Measurements from ENCODE around the gene NFKBIL1. TPM values are rescaled to one million over a fixed set of nuclear protein-coding genes. Genes with fewer than 3 reads are reported as not detected.
"Not testable (repeated sequence)": the region's sequence is repeated elsewhere in the genome, so short reads cannot be mapped to it uniquely, and the experiment has no call there.

NFKBIL1 gene, protein sequence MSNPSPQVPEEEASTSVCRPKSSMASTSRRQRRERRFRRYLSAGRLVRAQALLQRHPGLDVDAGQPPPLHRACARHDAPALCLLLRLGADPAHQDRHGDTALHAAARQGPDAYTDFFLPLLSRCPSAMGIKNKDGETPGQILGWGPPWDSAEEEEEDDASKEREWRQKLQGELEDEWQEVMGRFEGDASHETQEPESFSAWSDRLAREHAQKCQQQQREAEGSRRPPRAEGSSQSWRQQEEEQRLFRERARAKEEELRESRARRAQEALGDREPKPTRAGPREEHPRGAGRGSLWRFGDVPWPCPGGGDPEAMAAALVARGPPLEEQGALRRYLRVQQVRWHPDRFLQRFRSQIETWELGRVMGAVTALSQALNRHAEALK
- total RNA-seq (10 to 100 TPM; 14.1 to 15.2 TPM), polyA plus RNA-seq (10 to 100 TPM in 1 of 3 donors, 1 to 10 TPM in 2; 8.4 to 10.0 (median 8.5) TPM), total RNA-seq (7.0 to 16.6 (median 8.9) reads per million in 6 experiments)

DNA sequence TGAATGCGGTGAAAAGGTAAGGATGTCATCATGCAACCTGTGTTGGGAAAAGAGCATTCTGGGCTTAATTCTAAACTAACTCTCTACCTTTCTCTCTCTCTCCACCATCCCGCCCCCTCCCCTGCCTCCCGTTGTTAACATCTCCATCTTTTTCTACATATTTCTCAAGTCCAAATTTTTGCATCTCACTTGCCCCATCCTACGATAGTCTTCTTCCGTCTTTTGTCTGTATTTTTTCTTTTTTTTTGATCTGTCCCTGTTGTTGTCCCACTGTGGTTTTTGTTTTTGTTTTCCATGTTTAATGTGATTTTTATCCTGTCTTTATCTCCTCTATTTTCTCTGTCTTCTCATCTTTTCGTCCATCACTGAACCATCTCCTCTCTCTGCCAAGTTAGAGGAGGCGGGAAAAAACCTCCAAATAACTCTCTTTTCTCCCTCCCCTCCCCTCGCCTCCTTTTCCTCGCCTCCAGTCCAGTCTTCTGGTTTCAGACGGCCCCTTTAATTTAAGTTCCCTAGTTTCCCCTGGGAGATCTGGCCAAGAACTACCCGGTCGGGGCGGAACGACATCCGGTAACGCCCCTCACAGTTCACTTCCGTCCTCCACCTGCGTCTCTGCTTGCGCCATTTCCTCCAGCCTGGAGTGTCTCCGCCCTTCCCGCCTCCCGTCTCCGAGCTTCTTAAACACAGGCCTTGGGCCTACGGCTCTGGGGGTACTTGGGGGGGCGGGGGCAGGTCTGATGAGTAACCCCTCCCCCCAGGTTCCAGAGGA, at the start of gene NFKBIL1:
Gene NFKBIL1 (plus strand): TSS at position 651 of the 769 bp plus-strand sequence. CDS start 87 bp downstream, at position 738.
- POLR2A ChIA-PET, result interaction anchor here (0.6 to 8.8 kb wide), 10 partner anchors 11 to 118 kb away, joined by 3 to 155 read pairs (median 6); partner anchors contain the start of genes BAG6, GPANK1, LST1 and LTB
- no peaks in the 10 kb centered on the region for H3K27me3 Mint-ChIP-seq
- H3K9me3 Mint-ChIP-seq, result no peaks in the 10 kb centered on the region
- ATAC-seq (peak; percentile 88 to 89), DNase-seq (peak; percentile 73 to 94 (median 86))
- peak within 1 kb of the TSS; percentile 87 to 99 (median 96) for H3K27ac Mint-ChIP-seq
- peak within 1 kb of the TSS; percentile 82 to 98 (median 92) for H3K4me3 Mint-ChIP-seq
- H3K4me1 Mint-ChIP-seq, result peaks cover 17 to 51% (median 38%) of the 10 kb centered on the region in 4 donors
- no peaks in the 10 kb centered on the region for H3K36me3 Mint-ChIP-seq

DNA sequence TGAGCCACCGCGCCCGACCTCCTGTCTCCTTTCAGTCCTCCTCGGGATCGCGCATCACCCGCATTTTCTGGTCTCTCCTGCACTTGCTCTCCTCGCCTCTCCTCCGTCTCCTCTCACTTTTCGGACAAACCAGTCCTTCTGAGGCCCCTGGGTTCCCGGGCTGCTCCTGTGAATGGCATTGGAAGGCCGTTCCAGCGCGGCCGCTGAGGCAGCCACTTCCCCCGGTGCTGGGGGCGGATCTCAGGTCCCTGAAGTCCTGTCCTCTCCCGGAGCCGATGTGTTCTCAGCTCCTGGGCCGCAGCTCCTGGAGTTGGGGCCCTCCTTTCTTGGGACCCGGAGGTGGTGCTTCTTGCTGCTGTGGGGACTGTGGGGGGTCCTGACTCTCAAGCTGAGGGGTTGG, 48.7 kb upstream of the NFKBIL1 start:
- H3K36me3 Mint-ChIP-seq, result no peaks in the 10 kb centered on the region

DNA sequence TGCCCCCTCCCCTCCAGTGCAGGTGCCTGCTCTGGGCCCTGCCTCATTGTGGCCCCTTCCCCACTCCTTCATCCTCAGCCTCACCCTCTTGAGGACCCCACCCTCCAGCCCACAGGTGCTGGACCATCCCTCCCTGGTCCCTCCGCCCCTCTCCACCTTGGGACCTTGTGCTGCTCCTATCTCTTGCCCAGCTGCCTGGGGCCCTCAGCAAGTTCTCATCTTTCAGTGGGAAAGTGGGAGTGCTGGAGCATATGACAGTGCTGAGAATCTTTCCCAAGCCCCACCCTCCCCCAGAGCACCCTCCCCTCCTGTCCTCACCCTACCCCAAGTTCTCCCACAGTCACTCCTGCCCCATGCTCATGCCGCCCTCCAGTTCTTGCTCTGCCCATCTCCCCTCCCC, 47.8 kb upstream of the NFKBIL1 start:
- H3K9me3 Mint-ChIP-seq, H3K36me3 Mint-ChIP-seq, DNase-seq, H3K27me3 Mint-ChIP-seq, POLR2A ChIA-PET, ATAC-seq: not testable (repeated sequence)
- peaks cover 41 to 74% (median 72%) of the 10 kb centered on the region in 4 donors for H3K4me1 Mint-ChIP-seq
- peak overlapping the region in 9 of 10 donors; percentile 76 to 99 (median 92) for H3K4me3 Mint-ChIP-seq
- peak overlapping the region in 3 of 10 donors; percentile 27 to 82 (median 78) for H3K27ac Mint-ChIP-seq

More for the DNA sequence above, 48.7 kb upstream of the NFKBIL1 start:
- ATAC-seq, result no peak
- H3K4me3 Mint-ChIP-seq, result peak overlapping the region; percentile 76 to 99 (median 92)
- POLR2A ChIA-PET, result interaction anchor here (0.6 to 7.2 kb wide), 5 partner anchors 19 to 239 kb away, joined by 4 to 80 read pairs (median 6); partner anchors contain the start of genes C6orf47 and DDX39B
- H3K27me3 Mint-ChIP-seq, result no peaks in the 10 kb centered on the region
- no peaks in the 10 kb centered on the region for H3K9me3 Mint-ChIP-seq
- DNase-seq, result no peak
- H3K4me1 Mint-ChIP-seq, result peaks cover 41 to 76% (median 72%) of the 10 kb centered on the region in 4 donors
- H3K27ac Mint-ChIP-seq, result peak overlapping the region in 9 of 10 donors; percentile 24 to 87 (median 74)

DNA sequence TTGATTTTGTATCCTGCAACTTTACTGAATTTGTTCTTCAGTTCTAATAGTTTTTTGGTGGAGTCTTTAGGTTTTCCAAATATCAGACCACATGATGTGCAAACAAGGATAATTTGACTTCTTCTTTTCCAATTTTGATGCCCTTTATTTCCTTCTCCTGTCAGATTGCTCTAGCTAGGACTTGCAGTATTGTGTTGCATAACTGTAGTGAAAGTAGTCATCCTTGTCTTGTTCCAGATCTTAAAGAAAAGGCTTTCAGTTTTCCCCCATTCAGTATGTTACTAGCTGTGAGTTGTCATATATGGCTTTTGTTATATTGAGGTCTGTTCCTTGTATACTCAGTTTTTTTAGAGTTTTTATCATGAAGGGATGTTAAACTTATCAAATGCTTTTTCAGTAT, 44.8 kb upstream of the NFKBIL1 start:
- Mint-ChIP-seq H3K36me3 (peaks cover 0 to 21% (median 7%) of the 10 kb centered on the region in 3 donors), H3K27ac (peak overlapping the region in 2 of 10 donors; percentile 40 to 63), H3K27me3 (no peaks in the 10 kb centered on the region), H3K9me3 (no peaks in the 10 kb centered on the region), H3K4me1 (peaks cover 32 to 56% (median 52%) of the 10 kb centered on the region in 4 donors), H3K4me3 (no peak overlapping the region)
- POLR2A ChIA-PET, result no interaction called here
- ATAC-seq (no peak), DNase-seq (no peak)

DNA sequence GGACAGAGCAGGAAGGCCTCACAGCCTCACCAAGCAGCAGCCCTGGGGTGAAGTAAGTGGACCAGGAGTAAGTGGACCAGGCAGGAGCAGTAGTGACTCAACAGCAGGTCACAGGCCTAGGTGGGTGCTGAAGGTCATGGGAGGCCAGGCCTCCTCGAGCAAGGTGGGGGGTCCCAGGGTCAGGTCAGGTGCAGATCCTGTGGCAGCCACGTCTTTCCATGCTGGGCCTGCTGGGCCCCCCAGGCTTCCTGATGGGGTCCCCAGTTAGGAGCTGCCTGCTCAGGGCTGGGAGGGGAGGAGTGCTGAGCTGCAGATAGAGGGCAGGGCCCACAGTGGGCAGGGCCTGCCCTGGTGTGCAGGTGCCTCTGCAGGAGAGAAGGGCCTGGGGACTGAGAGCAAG, 38.4 kb upstream of the NFKBIL1 start:
- Mint-ChIP-seq H3K36me3 (peaks cover 0 to 49% (median 9%) of the 10 kb centered on the region in 3 donors), H3K27ac (peak overlapping the region in 3 of 10 donors; percentile 29 to 88 (median 62))
- DNase-seq, H3K27me3 Mint-ChIP-seq, H3K4me1 Mint-ChIP-seq, POLR2A ChIA-PET, ATAC-seq, H3K9me3 Mint-ChIP-seq, H3K4me3 Mint-ChIP-seq: not testable (repeated sequence)

DNA sequence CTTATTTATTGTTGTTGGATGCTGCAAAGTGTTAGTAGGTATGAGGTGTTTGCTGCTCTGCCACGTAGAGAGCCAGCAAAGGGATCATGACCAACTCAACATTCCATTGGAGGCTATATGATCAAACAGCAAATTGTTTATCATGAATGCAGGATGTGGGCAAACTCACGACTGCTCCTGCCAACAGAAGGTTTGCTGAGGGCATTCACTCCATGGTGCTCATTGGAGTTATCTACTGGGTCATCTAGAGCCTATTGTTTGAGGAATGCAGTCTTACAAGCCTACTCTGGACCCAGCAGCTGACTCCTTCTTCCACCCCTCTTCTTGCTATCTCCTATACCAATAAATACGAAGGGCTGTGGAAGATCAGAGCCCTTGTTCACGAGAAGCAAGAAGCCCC, 37.4 kb upstream of the NFKBIL1 start:
- peaks cover 0 to under 1% (median 0%) of the 10 kb centered on the region in 5 donors for H3K27me3 Mint-ChIP-seq

DNA sequence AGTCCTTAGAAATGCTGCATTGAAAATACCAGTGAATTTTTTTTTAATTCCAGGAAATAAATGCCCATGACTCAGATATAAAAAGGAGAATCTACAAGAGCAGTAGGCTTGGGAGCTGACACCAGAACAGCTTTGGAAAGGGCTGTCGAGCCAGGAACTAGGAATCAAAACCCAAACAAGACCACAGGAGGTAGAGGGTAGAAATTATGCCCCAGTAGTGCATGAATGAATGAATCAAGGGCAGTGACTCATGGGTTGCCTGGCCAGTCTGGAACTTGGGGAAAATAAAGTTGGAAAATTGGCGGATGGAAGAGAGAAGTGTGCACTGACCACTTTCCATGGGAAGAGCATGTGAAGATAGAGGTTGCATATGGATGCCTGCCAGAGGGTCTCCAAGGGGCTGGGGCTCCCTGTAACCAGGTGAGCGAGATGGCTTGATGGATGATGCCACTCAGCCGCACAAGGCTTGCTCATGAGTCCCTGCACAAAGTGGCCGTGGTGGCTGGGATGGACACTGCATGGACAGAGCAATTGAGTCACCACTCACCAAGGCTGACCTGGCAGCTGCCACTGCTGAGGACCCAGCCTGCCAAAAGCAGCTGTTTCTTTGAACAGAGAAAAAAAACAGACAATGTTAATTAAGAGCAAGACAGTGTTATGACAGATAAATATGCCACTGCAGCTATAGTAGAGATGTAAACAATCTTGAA, 33.8 kb upstream of the NFKBIL1 start:
- Mint-ChIP-seq H3K27ac (peak overlapping the region in 1 of 10 donors; percentile 40), H3K4me3 (no peak overlapping the region), H3K4me1 (no peaks in the 10 kb centered on the region), H3K9me3 (no peaks in the 10 kb centered on the region), H3K27me3 (peaks cover 0 to 10% (median 2%) of the 10 kb centered on the region in 5 donors), H3K36me3 (peaks cover 0 to 20% (median 3%) of the 10 kb centered on the region in 3 donors)
- POLR2A ChIA-PET, result interaction anchor here (0.7 kb wide), 1 partner anchor 34 kb away, joined by 3 read pairs; the partner anchor contains the start of gene NFKBIL1
- no peak for ATAC-seq
- no peak for DNase-seq

More for the DNA sequence above, 37.4 kb upstream of the NFKBIL1 start:
- no peak for DNase-seq
- Mint-ChIP-seq H3K9me3 (no peaks in the 10 kb centered on the region), H3K4me1 (peaks cover 1 to 7% (median 6%) of the 10 kb centered on the region in 4 donors), H3K36me3 (peaks cover 0 to 49% (median 9%) of the 10 kb centered on the region in 3 donors), H3K27ac (peak overlapping the region in 1 of 10 donors; percentile 48), H3K4me3 (no peak overlapping the region)
- POLR2A ChIA-PET, result no interaction called here
- no peak for ATAC-seq

DNA sequence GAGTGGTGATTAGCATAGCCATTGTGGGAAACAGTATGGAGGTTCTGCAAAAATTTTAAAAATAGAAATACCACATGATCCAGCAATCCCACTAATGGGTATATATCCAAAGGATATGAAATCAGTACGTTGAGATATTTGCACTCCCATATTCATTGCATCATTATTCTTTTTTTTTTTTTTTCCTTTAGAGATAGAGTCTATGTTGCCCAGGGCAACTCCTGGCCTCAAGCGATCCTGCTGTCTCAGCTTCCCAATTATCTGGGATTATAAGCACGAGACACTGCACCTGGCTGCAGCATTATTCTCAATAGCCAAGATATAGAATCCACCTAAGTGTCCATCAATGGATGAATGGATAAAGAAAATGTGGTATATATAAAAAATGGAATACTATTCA, 25.6 kb upstream of the NFKBIL1 start:
- no peaks in the 10 kb centered on the region for H3K36me3 Mint-ChIP-seq
- POLR2A ChIA-PET, result interaction anchor here (0.6 kb wide), 1 partner anchor 62 kb away, joined by 4 read pairs; no protein-coding TSS in a partner anchor
- DNase-seq, result no peak
- ATAC-seq, result no peak
- no peak overlapping the region for H3K27ac Mint-ChIP-seq
- H3K27me3 Mint-ChIP-seq, result no peaks in the 10 kb centered on the region
- no peak overlapping the region for H3K4me3 Mint-ChIP-seq
- H3K9me3 Mint-ChIP-seq, result no peaks in the 10 kb centered on the region
- H3K4me1 Mint-ChIP-seq, result no peaks in the 10 kb centered on the region

DNA sequence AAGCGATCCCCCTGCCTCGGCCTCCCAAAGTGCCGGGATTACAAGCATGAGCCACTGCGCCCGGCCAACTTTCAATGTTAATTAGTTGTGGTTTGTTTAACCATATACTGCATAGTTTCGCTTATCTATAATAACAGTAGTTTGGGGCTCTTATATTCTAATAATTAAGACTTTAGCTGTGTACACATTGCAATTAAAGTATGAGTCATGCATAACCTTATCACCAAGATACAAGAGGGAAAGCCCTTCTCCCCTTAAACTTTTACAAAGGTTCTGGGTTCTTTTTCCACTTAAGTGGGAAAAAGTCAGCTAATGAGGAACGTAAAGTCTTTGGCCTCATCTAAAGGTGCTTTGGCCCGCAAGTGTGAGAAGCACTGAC, 21.9 kb upstream of the NFKBIL1 start:
- peaks cover 0 to 12% (median 1%) of the 10 kb centered on the region in 4 donors for H3K4me1 Mint-ChIP-seq
- POLR2A ChIA-PET, result interaction anchor here (0.7 kb wide), 1 partner anchor 12 kb away, joined by 5 read pairs; no protein-coding TSS in a partner anchor
- no peak for ATAC-seq

DNA sequence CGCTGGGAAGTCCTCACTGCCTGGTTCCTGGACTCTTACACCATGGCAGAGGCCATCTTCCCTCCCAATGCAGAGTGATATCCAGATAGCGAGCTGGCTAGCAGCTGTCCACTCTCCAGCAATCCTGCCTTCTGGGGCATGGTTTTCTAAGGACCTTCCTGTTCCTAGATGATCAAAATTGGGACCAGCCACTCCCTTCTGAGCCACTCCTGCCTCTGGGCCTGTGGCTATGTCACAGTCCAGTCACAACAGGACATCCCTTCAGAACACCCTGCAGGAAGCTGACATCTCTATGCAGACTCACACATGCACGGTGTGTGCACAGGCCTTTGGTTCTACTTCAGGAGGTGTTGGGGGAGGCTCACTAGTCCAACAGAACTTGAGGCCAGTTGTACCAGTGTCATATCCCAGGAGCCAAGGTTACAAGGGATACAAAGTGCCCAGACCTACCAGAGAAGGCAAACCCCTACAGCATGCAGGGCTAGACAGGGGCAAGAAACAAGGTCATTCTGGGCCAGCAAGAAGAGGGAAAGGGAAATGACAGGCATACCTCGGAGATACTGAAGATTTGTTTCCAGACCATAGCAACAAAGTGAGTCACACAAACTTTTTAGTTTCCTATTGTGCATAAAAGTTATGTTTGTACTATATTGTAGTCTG, 21.3 kb upstream of the NFKBIL1 start:
- POLR2A ChIA-PET, result no interaction called here
- no peak overlapping the region for H3K27ac Mint-ChIP-seq
- H3K4me1 Mint-ChIP-seq, result peaks cover 0 to 15% (median 1%) of the 10 kb centered on the region in 4 donors
- no peaks in the 10 kb centered on the region for H3K9me3 Mint-ChIP-seq
- H3K4me3 Mint-ChIP-seq, result no peak overlapping the region
- ATAC-seq, result no peak
- no peak for DNase-seq
- H3K36me3 Mint-ChIP-seq, result peaks cover 2 to 24% (median 4%) of the 10 kb centered on the region in 3 donors
- no peaks in the 10 kb centered on the region for H3K27me3 Mint-ChIP-seq

More for the DNA sequence above, 21.9 kb upstream of the NFKBIL1 start:
- H3K4me3 Mint-ChIP-seq, result no peak overlapping the region
- H3K9me3 Mint-ChIP-seq, result no peaks in the 10 kb centered on the region
- no peaks in the 10 kb centered on the region for H3K27me3 Mint-ChIP-seq
- DNase-seq, result no peak
- H3K27ac Mint-ChIP-seq, result no peak overlapping the region
- H3K36me3 Mint-ChIP-seq, result peaks cover 0 to 19% (median under 1%) of the 10 kb centered on the region in 3 donors

DNA sequence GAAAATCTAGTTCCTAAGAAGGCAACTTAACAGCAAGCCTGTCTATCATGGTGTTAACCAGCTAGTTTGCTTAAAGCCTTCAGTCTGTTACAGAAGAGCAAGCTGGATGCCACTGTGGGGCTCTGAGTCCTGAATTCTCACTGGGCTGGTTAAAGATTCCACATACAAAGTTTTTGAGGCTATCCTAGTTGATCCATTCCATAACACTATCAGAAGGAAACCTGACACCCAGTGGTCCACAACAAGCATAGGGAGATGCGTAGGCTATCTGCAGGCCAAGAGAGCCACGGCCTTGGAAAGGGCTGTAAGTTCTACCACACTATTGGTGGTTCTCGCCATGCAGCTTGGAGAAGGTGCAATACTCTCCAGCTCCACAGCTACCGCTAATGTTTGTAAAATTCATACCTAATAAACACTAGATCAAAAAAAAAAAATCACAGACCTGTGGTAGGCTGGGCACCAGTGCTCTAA, 19.1 kb upstream of the NFKBIL1 start:
- ATAC-seq, result peak; percentile 16 to 18
- DNase-seq, result no peak
- Mint-ChIP-seq H3K36me3 (peaks cover 4 to 45% (median 8%) of the 10 kb centered on the region in 3 donors), H3K4me1 (peaks cover 1 to 27% (median 10%) of the 10 kb centered on the region in 4 donors), H3K27me3 (no peaks in the 10 kb centered on the region), H3K27ac (peak overlapping the region in 3 of 10 donors; percentile 36 to 68 (median 67)), H3K4me3 (no peak overlapping the region), H3K9me3 (no peaks in the 10 kb centered on the region)
- POLR2A ChIA-PET, result interaction anchor here (1.2 to 2.5 kb wide), 3 partner anchors 10 to 33 kb away, joined by 3 to 13 read pairs (median 5); partner anchors contain the start of gene DDX39B

Measured in naive thymus-derived CD8-positive, alpha-beta T cell (primary cell).